ENCODE data around the gene NOTCH2.

NOTCH2 gene

GRCh38 chr1:119869995-119870394, 199.5 kb downstream of the NOTCH2 start:
- DNase-seq: no peak

GRCh38 chr1:119868176-119868575, 201.3 kb downstream of the NOTCH2 start:
- DNase-seq: no peak

- DNase-seq: no peak
These were observed 203.0 kb downstream of the NOTCH2 start for GRCh38 chr1:119866451-119866850.

GRCh38 chr1:119865627-119866026, 203.8 kb downstream of the NOTCH2 start:
- DNase-seq: no peak

- no peak for DNase-seq
These were observed 207.2 kb downstream of the NOTCH2 start for GRCh38 chr1:119862276-119862675.
